Measurements from ENCODE around the gene BLOC1S1. TPM values are rescaled to one million over a fixed set of nuclear protein-coding genes. Genes with fewer than 3 reads are reported as not detected.

The BLOC1S1 gene
- total RNA-seq, 2 experiments from 2014 or later: 139 to 152 TPM

- no peaks in the 10 kb centered on the region for H3K9me2 ChIP-seq (ENCODE audit: insufficient read depth, low read length)
- DNase-seq (ENCODE audit: low spot score): peak; percentile 75
- ChIA-PET CTCF (ENCODE audit: unreplicated experiment) (interaction anchor here (0.6 to 2.0 kb wide), 5 partner anchors 10 to 55 kb away, joined by 3 to 19 read pairs (median 3); partner anchors contain the start of gene BLOC1S1), POLR2A (interaction anchor here (0.7 to 2.3 kb wide), 10 partner anchors 9 to 922 kb away, joined by 3 to 16 read pairs (median 4); partner anchors contain the start of genes BLOC1S1, ORMDL2 and SARNP)
- no TSS peak for BruUV-seq (replicated peaks)
- peaks cover 8% of the 10 kb centered on the region; the same call in 1 of the 2 replicates for H3K79me2 ChIP-seq (ENCODE audit: insufficient read depth, low read depth, low read length)
- intact Hi-C loops (cut with micrococcal nuclease; ENCODE audit: unreplicated experiment): loop anchor here (1.0 kb wide), 1 partner anchor 13 kb away; the partner anchor contains the start of gene BLOC1S1
- peak within 1 kb of the TSS; percentile 91 for H3K4me2 ChIP-seq (ENCODE audit: low read length)
- peak within 1 kb of the TSS; percentile 77 for H3K4me3 ChIP-seq (ENCODE audit: low read depth, low read length, poor library complexity, severe bottlenecking)
- H3K27ac ChIP-seq (ENCODE audit: low read depth, low read length, poor library complexity, severe bottlenecking): peak within 1 kb of the TSS; percentile 67
- peaks cover 26% of the 10 kb centered on the region; the same call in 1 of the 2 replicates for H3K36me3 ChIP-seq (ENCODE audit: insufficient read depth, low read length)
- H4K20me1 ChIP-seq (ENCODE audit: insufficient read depth, low read length): no peaks in the 10 kb centered on the region
- TF ChIP-seq EZH2phosphoT487 (IDR thresholded peaks at IDR 0.05; ENCODE audit: borderline replicate concordance, low read depth, low read length) (no peak), CTCF (conservative IDR thresholded peaks at IDR 0.05; ENCODE audit: low read length) (0 out of 2 replicates have a peak, but pooled peaks have one; percentile 16)
- peak within 1 kb of the TSS; percentile 87; the same call in 1 of the 2 replicates for H2AFZ ChIP-seq (ENCODE audit: low read length)
- peaks cover 29% of the 10 kb centered on the region for H3K4me1 ChIP-seq (ENCODE audit: insufficient read depth, low read length, poor library complexity, severe bottlenecking)
- H3K9me3 ChIP-seq (ENCODE audit: low read length): no peaks in the 10 kb centered on the region
Measured at GRCh38 chr12:55728939-55729818, 13.3 kb downstream of the BLOC1S1 start, which contains the start of gene CD63. Gene CD63, minus strand, starts transcription at chr12:55729009. Its CDS starts 668 bp downstream, at chr12:55728341.

DNA sequence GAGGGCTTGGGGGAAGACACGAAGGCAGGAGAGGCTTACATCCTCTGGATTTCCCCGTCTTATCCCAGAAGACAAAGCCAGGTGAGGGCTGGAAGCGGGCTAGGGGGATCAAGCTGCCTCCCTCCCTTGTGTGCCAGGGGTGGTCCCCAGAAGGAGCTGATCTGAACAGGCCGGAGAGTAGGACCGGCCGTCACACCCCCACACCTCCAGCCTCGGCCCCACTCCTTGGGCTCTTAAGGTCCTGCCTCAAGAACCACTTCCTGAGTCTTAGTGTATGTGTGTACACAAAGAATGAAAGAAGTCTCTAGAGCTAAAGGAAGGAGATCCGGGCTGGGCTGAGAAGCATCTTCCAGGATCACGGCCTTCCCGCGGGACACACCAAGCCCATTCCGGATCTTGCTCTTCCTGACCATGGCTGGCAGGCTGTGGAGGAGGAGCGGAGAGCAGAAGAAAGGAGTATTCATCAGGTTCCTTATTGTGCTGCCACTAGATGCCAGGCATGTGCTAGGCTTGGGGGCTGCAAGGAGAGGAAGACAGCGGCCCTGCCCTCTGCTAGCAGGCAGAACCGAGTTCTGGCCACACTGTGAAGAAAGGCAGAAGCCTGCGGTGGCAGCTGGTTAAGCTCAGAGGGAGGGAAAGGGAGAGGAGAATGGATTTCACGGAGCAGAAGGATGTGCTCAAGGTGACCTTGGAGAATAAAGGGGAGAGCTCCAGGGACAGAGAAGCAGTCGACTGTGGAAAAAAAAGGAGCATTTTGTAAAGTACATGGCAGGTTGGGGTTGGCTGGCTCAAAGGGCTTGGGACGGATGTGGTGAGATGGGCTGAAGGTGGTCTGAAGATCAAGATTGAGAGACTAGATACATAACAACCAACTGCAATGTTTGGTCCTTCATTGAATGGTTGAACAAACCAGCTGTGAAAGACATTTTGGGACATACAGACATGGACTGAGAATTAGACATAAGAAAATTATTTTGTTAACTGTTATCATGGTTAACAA lies 14.3 kb downstream of the BLOC1S1 start:
- peak overlapping the region; percentile 77 for H3K4me3 ChIP-seq (ENCODE audit: low read depth, low read length, poor library complexity, severe bottlenecking)
- H3K4me1 ChIP-seq (ENCODE audit: insufficient read depth, low read length, poor library complexity, severe bottlenecking): peaks cover 25% of the 10 kb centered on the region
- intact Hi-C loops (cut with micrococcal nuclease; ENCODE audit: unreplicated experiment): loop anchor here (1.0 kb wide), 2 partner anchors 8 to 14 kb away; partner anchors contain the start of gene BLOC1S1
- TF ChIP-seq EZH2phosphoT487 (IDR thresholded peaks at IDR 0.05; ENCODE audit: borderline replicate concordance, low read depth, low read length) (no peak), CTCF (conservative IDR thresholded peaks at IDR 0.05; ENCODE audit: low read length) (peak; percentile 69)
- CTCF ChIA-PET (ENCODE audit: unreplicated experiment): interaction anchor here (0.6 to 2.0 kb wide), 5 partner anchors 9 to 56 kb away, joined by 3 to 19 read pairs (median 3); partner anchors contain the start of gene BLOC1S1
- H2AFZ ChIP-seq (ENCODE audit: low read length): peak overlapping the region; percentile 87; the same call in 1 of the 2 replicates
- H3K4me2 ChIP-seq (ENCODE audit: low read length): peak overlapping the region; percentile 91
- H3K27ac ChIP-seq (ENCODE audit: low read depth, low read length, poor library complexity, severe bottlenecking): peak overlapping the region; percentile 67
- peaks cover 18% of the 10 kb centered on the region; the same call in 1 of the 2 replicates for H3K36me3 ChIP-seq (ENCODE audit: insufficient read depth, low read length)
- POLR2A ChIA-PET: interaction anchor here (0.9 to 2.3 kb wide), 9 partner anchors 8 to 253 kb away, joined by 3 to 16 read pairs (median 5); partner anchors contain the start of genes BLOC1S1, ORMDL2 and SARNP
- H3K9me3 ChIP-seq (ENCODE audit: low read length): no peaks in the 10 kb centered on the region
- peaks cover 8% of the 10 kb centered on the region; the same call in 1 of the 2 replicates for H3K79me2 ChIP-seq (ENCODE audit: insufficient read depth, low read depth, low read length)
- no peaks in the 10 kb centered on the region for H4K20me1 ChIP-seq (ENCODE audit: insufficient read depth, low read length)
- DNase-seq (ENCODE audit: low spot score): peak; percentile 70
- TSS peak; percentile 75 for BruUV-seq (replicated peaks)
- H3K9me2 ChIP-seq (ENCODE audit: insufficient read depth, low read length): no peaks in the 10 kb centered on the region

Measured in OCI-LY7 (cell line).